Measurements from ENCODE around the gene EREG. TPM values are rescaled to one million over a fixed set of nuclear protein-coding genes. Genes with fewer than 3 reads are reported as not detected.

The EREG gene
- total RNA-seq, 1 experiment from 2014 or later, result 34.0 TPM

DNA sequence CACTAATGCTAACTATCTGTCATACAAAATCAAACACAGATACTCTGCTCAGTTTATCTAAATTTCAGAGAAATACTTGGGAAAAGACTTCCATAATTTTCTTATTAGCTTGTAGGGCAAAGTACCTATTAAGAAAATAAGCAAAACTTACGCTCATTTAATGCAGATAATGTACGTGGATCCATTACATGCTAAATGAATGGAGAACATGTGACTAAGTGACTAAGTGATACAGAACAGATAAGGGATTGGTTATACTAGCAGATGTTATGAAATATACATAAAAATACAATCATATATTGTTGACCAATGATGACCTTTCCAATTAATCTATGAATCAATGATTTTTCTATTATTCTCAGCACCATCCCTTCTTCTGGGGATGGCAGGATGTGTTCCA is 25.7 kb downstream of the EREG start:
- no peak for DNase-seq (ENCODE audit: unreplicated experiment)
- Mint-ChIP-seq H3K27ac (ENCODE audit: low read depth, unreplicated experiment) (no peak overlapping the region), H3K36me3 (ENCODE audit: insufficient read depth, unreplicated experiment) (no peaks in the 10 kb centered on the region), H3K27me3 (ENCODE audit: insufficient read depth, unreplicated experiment) (no peaks in the 10 kb centered on the region), H3K4me1 (ENCODE audit: insufficient read depth, unreplicated experiment) (peaks cover 19% of the 10 kb centered on the region), H3K4me3 (ENCODE audit: unreplicated experiment) (no peak overlapping the region), H3K9me3 (ENCODE audit: unreplicated experiment) (no peaks in the 10 kb centered on the region)
- ChIA-PET CTCF (interaction anchor here (0.6 to 2.4 kb wide), 3 partner anchors 13 to 194 kb away, joined by 3 to 12 read pairs (median 4); no protein-coding TSS in a partner anchor), POLR2A (interaction anchor here (0.6 to 1.8 kb wide), 5 partner anchors 14 to 1283 kb away, joined by 3 to 5 read pairs (median 3); no protein-coding TSS in a partner anchor)
- TF ChIP-seq, protein P1, sequence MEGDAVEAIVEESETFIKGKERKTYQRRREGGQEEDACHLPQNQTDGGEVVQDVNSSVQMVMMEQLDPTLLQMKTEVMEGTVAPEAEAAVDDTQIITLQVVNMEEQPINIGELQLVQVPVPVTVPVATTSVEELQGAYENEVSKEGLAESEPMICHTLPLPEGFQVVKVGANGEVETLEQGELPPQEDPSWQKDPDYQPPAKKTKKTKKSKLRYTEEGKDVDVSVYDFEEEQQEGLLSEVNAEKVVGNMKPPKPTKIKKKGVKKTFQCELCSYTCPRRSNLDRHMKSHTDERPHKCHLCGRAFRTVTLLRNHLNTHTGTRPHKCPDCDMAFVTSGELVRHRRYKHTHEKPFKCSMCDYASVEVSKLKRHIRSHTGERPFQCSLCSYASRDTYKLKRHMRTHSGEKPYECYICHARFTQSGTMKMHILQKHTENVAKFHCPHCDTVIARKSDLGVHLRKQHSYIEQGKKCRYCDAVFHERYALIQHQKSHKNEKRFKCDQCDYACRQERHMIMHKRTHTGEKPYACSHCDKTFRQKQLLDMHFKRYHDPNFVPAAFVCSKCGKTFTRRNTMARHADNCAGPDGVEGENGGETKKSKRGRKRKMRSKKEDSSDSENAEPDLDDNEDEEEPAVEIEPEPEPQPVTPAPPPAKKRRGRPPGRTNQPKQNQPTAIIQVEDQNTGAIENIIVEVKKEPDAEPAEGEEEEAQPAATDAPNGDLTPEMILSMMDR (IDR thresholded peaks at IDR 0.05; ENCODE audit: unreplicated experiment), result no peak
- intact Hi-C loops (cut with micrococcal nuclease), result no loop called here
- BruUV-seq (replicated peaks), result no TSS peak

DNA sequence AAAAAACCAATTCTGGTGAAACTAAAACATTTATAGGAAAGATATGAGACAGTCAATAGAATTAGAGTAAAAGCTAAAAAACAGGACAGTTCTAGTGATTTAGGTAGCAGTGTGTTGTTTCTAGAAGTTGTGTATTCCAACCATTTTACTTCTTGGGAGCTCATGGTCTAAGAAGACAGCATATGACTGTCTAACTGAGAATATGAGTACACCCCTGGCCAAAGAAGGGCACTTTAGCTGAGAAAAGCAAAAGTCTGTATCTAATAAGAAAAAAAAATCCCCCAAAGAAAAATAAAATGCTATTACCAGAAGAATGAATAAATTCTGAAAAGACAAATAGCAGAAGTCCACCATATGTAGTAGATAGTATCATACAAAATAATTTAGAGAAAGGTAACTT is 26.4 kb downstream of the EREG start:
- TF ChIP-seq, protein P1 (IDR thresholded peaks at IDR 0.05; ENCODE audit: unreplicated experiment), result no peak
- H3K4me3 Mint-ChIP-seq (ENCODE audit: unreplicated experiment), result no peak overlapping the region
- no peaks in the 10 kb centered on the region for H3K27me3 Mint-ChIP-seq (ENCODE audit: insufficient read depth, unreplicated experiment)
- POLR2A ChIA-PET, result interaction anchor here (0.7 to 1.1 kb wide), 4 partner anchors 11 to 1169 kb away, joined by 3 to 4 read pairs (median 4); no protein-coding TSS in a partner anchor
- BruUV-seq (replicated peaks), result no TSS peak
- H3K4me1 Mint-ChIP-seq (ENCODE audit: insufficient read depth, unreplicated experiment), result peaks cover 19% of the 10 kb centered on the region
- H3K9me3 Mint-ChIP-seq (ENCODE audit: unreplicated experiment), result no peaks in the 10 kb centered on the region
- H3K27ac Mint-ChIP-seq (ENCODE audit: low read depth, unreplicated experiment), result no peak overlapping the region
- CTCF ChIA-PET, result interaction anchor here (0.6 kb wide), 1 partner anchor 10 kb away, joined by 3 read pairs; no protein-coding TSS in a partner anchor
- no peak for DNase-seq (ENCODE audit: unreplicated experiment)
- H3K36me3 Mint-ChIP-seq (ENCODE audit: insufficient read depth, unreplicated experiment), result no peaks in the 10 kb centered on the region
- intact Hi-C loops (cut with micrococcal nuclease), result no loop called here

DNA sequence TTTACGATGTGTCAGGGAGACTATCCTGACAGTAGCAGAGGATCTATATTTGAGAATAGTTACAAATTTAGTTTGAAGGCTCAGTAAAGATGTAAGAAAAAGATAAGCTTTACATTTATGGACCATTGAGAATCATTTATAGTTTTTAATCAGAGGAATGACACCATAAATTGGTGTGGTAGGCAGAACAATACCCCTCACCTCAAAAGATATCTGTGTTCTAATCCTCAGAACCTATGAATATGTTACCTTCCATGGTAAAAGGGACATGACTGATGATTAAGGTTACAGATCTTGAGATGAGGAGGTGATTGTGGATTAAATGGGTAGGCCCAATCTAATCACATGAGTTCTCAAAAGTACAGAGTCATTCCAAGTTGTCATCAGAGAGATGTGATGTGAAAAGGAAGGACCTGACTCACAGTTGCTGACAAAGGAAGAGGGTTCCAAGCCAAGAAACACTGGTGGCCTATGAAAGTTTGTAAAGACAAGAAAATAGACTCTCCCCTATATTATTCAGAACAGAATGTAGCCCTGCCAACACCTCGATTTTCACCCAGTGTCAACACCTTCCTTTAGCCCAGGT is 27.0 kb downstream of the EREG start:
- H3K27ac Mint-ChIP-seq (ENCODE audit: low read depth, unreplicated experiment), result no peak overlapping the region
- TF ChIP-seq, protein P1 (IDR thresholded peaks at IDR 0.05; ENCODE audit: unreplicated experiment), result no peak
- peaks cover 19% of the 10 kb centered on the region for H3K4me1 Mint-ChIP-seq (ENCODE audit: insufficient read depth, unreplicated experiment)
- no peak for DNase-seq (ENCODE audit: unreplicated experiment)
- CTCF ChIA-PET, result interaction anchor here (0.6 kb wide), 1 partner anchor 11 kb away, joined by 3 read pairs; no protein-coding TSS in a partner anchor
- H3K36me3 Mint-ChIP-seq (ENCODE audit: insufficient read depth, unreplicated experiment), result no peaks in the 10 kb centered on the region
- H3K27me3 Mint-ChIP-seq (ENCODE audit: insufficient read depth, unreplicated experiment), result no peaks in the 10 kb centered on the region
- POLR2A ChIA-PET, result interaction anchor here (0.7 to 1.0 kb wide), 2 partner anchors 284 to 1170 kb away, joined by 3 to 4 read pairs; no protein-coding TSS in a partner anchor
- H3K4me3 Mint-ChIP-seq (ENCODE audit: unreplicated experiment), result no peak overlapping the region
- H3K9me3 Mint-ChIP-seq (ENCODE audit: unreplicated experiment), result no peaks in the 10 kb centered on the region
- intact Hi-C loops (cut with micrococcal nuclease), result no loop called here
- no TSS peak for BruUV-seq (replicated peaks)

DNA sequence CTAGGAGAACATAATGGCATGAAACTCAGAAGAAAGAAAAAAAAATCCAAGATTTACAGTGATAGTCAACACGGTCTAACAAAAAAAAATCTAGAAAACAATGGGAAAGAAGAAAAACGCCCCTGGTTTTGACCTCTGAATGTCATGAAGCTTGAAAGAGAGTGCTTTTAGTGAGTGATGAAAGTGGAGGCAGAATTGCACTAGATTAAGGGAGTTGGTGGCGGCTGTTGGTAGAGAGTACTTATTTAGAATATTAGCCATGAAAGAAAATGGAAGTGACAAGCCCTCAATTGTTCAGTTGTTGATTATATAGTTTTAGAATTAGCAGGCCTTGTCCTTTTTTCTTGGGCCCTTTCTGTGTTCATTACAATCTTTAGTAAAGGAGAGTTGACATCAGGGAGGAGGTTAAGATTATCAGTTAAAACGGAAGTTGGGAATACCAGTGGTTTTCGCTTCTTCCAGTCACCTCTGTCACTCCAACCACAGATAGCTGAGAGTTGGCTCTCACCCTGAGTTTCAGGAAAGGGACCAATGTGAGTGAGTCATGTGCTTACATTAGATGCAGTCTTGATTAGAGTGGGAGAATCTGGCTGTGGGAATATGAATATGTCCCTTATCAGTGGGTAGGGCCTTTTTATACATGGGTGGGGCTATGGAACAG is 29.7 kb downstream of the EREG start:
- Mint-ChIP-seq H3K27ac (ENCODE audit: low read depth, unreplicated experiment) (peak overlapping the region; percentile 55), H3K4me1 (ENCODE audit: insufficient read depth, unreplicated experiment) (peaks cover 19% of the 10 kb centered on the region), H3K9me3 (ENCODE audit: unreplicated experiment) (no peaks in the 10 kb centered on the region), H3K4me3 (ENCODE audit: unreplicated experiment) (no peak overlapping the region), H3K27me3 (ENCODE audit: insufficient read depth, unreplicated experiment) (no peaks in the 10 kb centered on the region), H3K36me3 (ENCODE audit: insufficient read depth, unreplicated experiment) (peaks cover 5% of the 10 kb centered on the region)
- CTCF ChIA-PET, result interaction anchor here (0.6 to 1.0 kb wide), 2 partner anchors 53 to 131 kb away, joined by 3 read pairs; no protein-coding TSS in a partner anchor
- POLR2A ChIA-PET, result interaction anchor here (1.1 to 2.9 kb wide), 4 partner anchors 9 to 50 kb away, joined by 3 to 14 read pairs (median 4); partner anchors contain the start of gene AREG
- intact Hi-C loops (cut with micrococcal nuclease), result no loop called here
- no TSS peak for BruUV-seq (replicated peaks)
- TF ChIP-seq, protein P1 (IDR thresholded peaks at IDR 0.05; ENCODE audit: unreplicated experiment), result no peak
- no peak for DNase-seq (ENCODE audit: unreplicated experiment)
